ENCODE measurements around the gene ANKRD63.

The ANKRD63 gene

DNA sequence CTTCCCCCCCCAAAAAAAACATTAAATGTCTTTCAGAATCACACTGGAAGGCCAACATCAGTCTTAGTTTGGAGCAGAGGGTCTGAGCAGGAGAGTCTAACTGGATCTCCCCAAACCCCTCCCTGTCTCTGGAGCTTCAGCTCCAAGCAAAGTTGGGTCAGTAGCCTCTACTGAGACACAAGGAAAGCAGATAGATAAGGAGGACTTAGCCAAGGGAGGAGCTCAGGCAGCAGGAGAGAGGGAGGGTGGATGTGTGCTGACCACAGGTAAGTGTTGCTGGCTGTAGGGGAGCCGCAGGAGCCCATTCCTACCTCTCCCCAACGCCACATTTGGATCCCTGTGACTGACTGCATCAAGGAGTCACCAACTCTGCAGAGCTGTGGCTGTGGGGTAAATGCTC lies 17.9 kb upstream of the ANKRD63 start:
- Histone ChIP-seq H2AK5ac (ENCODE audit: low read length, severe bottlenecking) (no peak overlapping the region), H3K9me3 (ENCODE audit: control insufficient read depth, low read length) (peaks cover 11% of the 10 kb centered on the region), H3K4ac (ENCODE audit: low read depth in 1 of 2, low read length in 2 of 2) (no peak overlapping the region), H3K18ac (ENCODE audit: low read depth in 1 of 2, low read length in 2 of 2) (no peak overlapping the region), H3K4me1 (ENCODE audit: control insufficient read depth, insufficient read depth, low read depth, low read length) (no peaks in the 10 kb centered on the region), H3K27ac (ENCODE audit: low read length, poor library complexity, severe bottlenecking) (no peak overlapping the region), H3K4me2 (ENCODE audit: low read length, poor library complexity, severe bottlenecking) (no peak overlapping the region), H2BK15ac (ENCODE audit: low read depth, poor library complexity, severe bottlenecking) (no peak overlapping the region), H3K14ac (ENCODE audit: low read length in 2 of 2) (no peak overlapping the region), H3K4me3 (ENCODE audit: insufficient read depth in 1 of 2, low read depth in 1 of 2, low read length in 2 of 2) (no peak overlapping the region), H3K23ac (ENCODE audit: low read length in 2 of 2) (no peak overlapping the region), H2AFZ (ENCODE audit: low read depth, low read length) (no peak overlapping the region), H3K36me3 (ENCODE audit: control insufficient read depth in 1 of 2, insufficient read depth in 2 of 2, low read depth in 1 of 2, low read length in 2 of 2) (no peaks in the 10 kb centered on the region), H3K9ac (ENCODE audit: low read length) (no peak overlapping the region), H4K91ac (ENCODE audit: low read length) (no peak overlapping the region), H2BK5ac (ENCODE audit: low read depth, low read length, poor library complexity, severe bottlenecking) (no peak overlapping the region), H3K27me3 (ENCODE audit: control insufficient read depth in 1 of 2, insufficient read depth in 1 of 2, low read length in 2 of 2) (peaks cover 45 to 84% of the 10 kb centered on the region in 2 experiments), H2BK12ac (ENCODE audit: low read length in 2 of 2) (no peak overlapping the region), H3K79me1 (replicated peaks; ENCODE audit: low read length, poor library complexity, severe bottlenecking) (no peaks in the 10 kb centered on the region), H4K8ac (ENCODE audit: low read length) (no peak overlapping the region), H2BK120ac (ENCODE audit: low read depth, low read length) (no peak overlapping the region)
- no peak for DNase-seq
- WGBS: no CpG with 5 or more reads among the region's 2 CpGs

DNA sequence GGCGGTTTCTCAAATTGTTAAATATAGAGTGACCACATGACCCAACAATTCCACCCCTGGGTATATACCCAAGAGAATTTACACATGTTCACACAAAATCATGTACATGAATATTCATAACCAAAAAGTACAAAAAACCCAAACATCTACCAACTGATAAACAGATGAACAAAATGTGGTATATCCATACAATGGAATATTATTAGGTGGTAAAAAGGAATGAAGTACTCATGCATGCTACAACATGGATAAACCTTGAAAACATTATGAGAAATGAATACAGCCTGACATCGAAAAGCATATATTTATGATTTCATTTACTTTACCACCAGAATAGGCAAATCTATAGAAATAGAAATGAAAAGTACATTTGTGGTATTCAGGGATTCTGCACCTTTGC lies 17.5 kb upstream of the ANKRD63 start:
- Histone ChIP-seq H2BK12ac (ENCODE audit: low read length in 2 of 2) (no peak overlapping the region), H3K4ac (ENCODE audit: low read depth in 1 of 2, low read length in 2 of 2) (no peak overlapping the region), H3K18ac (ENCODE audit: low read depth in 1 of 2, low read length in 2 of 2) (no peak overlapping the region), H4K91ac (ENCODE audit: low read length) (no peak overlapping the region), H3K4me1 (ENCODE audit: control insufficient read depth, insufficient read depth, low read depth, low read length) (peaks cover 2% of the 10 kb centered on the region), H3K27me3 (ENCODE audit: control insufficient read depth in 1 of 2, insufficient read depth in 1 of 2, low read length in 2 of 2) (peaks cover 49 to 84% of the 10 kb centered on the region in 2 experiments), H3K36me3 (ENCODE audit: control insufficient read depth in 1 of 2, insufficient read depth in 2 of 2, low read depth in 1 of 2, low read length in 2 of 2) (no peaks in the 10 kb centered on the region), H3K4me2 (ENCODE audit: low read length, poor library complexity, severe bottlenecking) (no peak overlapping the region), H3K14ac (ENCODE audit: low read length in 2 of 2) (no peak overlapping the region), H3K27ac (ENCODE audit: low read length, poor library complexity, severe bottlenecking) (no peak overlapping the region), H2AK5ac (ENCODE audit: low read length, severe bottlenecking) (no peak overlapping the region), H3K9ac (ENCODE audit: low read length) (no peak overlapping the region), H3K23ac (ENCODE audit: low read length in 2 of 2) (no peak overlapping the region), H3K4me3 (ENCODE audit: insufficient read depth in 1 of 2, low read depth in 1 of 2, low read length in 2 of 2) (no peak overlapping the region), H2BK120ac (ENCODE audit: low read depth, low read length) (no peak overlapping the region), H2AFZ (ENCODE audit: low read depth, low read length) (no peak overlapping the region), H3K9me3 (ENCODE audit: control insufficient read depth, low read length) (peaks cover 11% of the 10 kb centered on the region), H3K79me1 (replicated peaks; ENCODE audit: low read length, poor library complexity, severe bottlenecking) (no peaks in the 10 kb centered on the region), H2BK15ac (ENCODE audit: low read depth, poor library complexity, severe bottlenecking) (no peak overlapping the region), H2BK5ac (ENCODE audit: low read depth, low read length, poor library complexity, severe bottlenecking) (no peak overlapping the region), H4K8ac (ENCODE audit: low read length) (no peak overlapping the region)
- WGBS: 97% methylated on average over 1 of the region's 2 CpGs
- no peak for DNase-seq

DNA sequence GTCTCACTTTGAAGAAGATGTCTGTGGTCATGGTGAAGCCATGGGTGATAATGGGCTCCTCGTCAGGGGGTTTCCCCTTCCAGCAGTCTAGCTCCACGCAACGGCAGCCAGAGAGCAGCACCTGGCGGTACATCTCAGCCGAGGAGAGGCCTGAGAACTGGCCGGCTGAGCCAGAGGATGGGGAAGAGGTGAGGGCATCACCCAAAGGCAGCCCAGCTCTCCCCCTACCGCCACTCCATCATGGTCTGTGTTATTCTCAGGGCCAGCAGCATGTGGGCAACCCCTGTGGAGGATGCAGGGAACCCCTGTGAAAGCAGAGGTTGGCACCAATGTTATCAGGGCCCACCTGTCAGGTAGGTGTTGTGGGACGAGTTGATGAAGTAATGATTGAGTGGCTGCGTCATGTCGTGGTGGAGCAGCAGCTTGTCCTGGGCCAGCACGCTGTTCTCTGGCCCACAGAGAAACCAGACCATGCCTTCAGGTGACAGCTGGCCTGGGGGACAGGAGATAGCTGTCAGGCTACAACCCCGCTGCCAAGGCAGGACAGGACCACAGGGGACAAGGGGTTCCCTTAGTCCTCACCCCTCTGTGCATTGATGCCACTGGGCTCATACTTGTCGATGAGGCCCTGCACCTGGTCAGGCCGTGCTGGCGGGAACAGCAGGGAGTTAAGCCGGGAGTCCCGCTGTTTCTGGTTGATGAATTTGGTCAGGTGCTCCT lies 15.5 kb upstream of the ANKRD63 start:
- no peak overlapping the region for H3K4ac ChIP-seq (ENCODE audit: low read depth in 1 of 2, low read length in 2 of 2)

DNA sequence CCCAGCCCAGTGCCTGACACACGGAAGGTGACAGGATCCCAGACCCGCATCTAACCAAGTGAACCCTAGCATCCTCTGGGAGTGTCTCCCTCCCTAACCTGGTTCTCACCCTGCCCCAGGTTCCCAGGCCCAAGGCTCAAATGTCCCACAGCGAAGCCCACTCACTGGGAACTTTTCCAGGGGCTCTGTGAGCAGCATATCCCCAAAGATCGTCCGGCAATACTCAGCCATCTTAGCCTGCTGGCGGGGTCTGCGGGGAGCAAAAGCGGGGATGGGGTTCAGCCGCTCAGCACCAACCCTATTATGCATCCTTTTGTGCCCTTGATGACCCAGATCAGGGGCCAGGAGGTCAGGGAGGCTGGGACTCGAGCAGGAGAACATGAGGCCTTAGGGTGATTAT lies 14.5 kb upstream of the ANKRD63 start:
- no peaks in the 10 kb centered on the region for H3K79me1 ChIP-seq (replicated peaks; ENCODE audit: low read length, poor library complexity, severe bottlenecking)
- H3K27ac ChIP-seq (ENCODE audit: low read length, poor library complexity, severe bottlenecking): no peak overlapping the region
- no peak overlapping the region for H3K4ac ChIP-seq (ENCODE audit: low read depth in 1 of 2, low read length in 2 of 2)
- H3K36me3 ChIP-seq (ENCODE audit: control insufficient read depth in 1 of 2, insufficient read depth in 2 of 2, low read depth in 1 of 2, low read length in 2 of 2): no peaks in the 10 kb centered on the region
- WGBS: 95% methylated on average over 10 of the region's 10 CpGs
- no peak overlapping the region for H3K14ac ChIP-seq (ENCODE audit: low read length in 2 of 2)
- no peak overlapping the region for H4K8ac ChIP-seq (ENCODE audit: low read length)
- H2BK12ac ChIP-seq (ENCODE audit: low read length in 2 of 2): no peak overlapping the region
- H3K18ac ChIP-seq (ENCODE audit: low read depth in 1 of 2, low read length in 2 of 2): no peak overlapping the region
- H3K9me3 ChIP-seq (ENCODE audit: control insufficient read depth, low read length): peaks cover 11% of the 10 kb centered on the region
- DNase-seq: no peak
- peaks cover 59 to 87% of the 10 kb centered on the region in 2 experiments for H3K27me3 ChIP-seq (ENCODE audit: control insufficient read depth in 1 of 2, insufficient read depth in 1 of 2, low read length in 2 of 2)
- no peak overlapping the region for H3K23ac ChIP-seq (ENCODE audit: low read length in 2 of 2)
- H3K9ac ChIP-seq (ENCODE audit: low read length): no peak overlapping the region
- no peak overlapping the region for H2AK5ac ChIP-seq (ENCODE audit: low read length, severe bottlenecking)
- no peak overlapping the region for H2BK15ac ChIP-seq (ENCODE audit: low read depth, poor library complexity, severe bottlenecking)
- H4K91ac ChIP-seq (ENCODE audit: low read length): peak overlapping the region; percentile 63
- no peak overlapping the region for H3K4me2 ChIP-seq (ENCODE audit: low read length, poor library complexity, severe bottlenecking)
- no peak overlapping the region for H2AFZ ChIP-seq (ENCODE audit: low read depth, low read length)
- no peak overlapping the region for H2BK5ac ChIP-seq (ENCODE audit: low read depth, low read length, poor library complexity, severe bottlenecking)
- H3K4me3 ChIP-seq (ENCODE audit: insufficient read depth in 1 of 2, low read depth in 1 of 2, low read length in 2 of 2): no peak overlapping the region
- peaks cover 2% of the 10 kb centered on the region for H3K4me1 ChIP-seq (ENCODE audit: control insufficient read depth, insufficient read depth, low read depth, low read length)
- H2BK120ac ChIP-seq (ENCODE audit: low read depth, low read length): no peak overlapping the region

More for the DNA sequence above, 15.5 kb upstream of the ANKRD63 start:
- H3K27ac ChIP-seq (ENCODE audit: low read length, poor library complexity, severe bottlenecking): no peak overlapping the region
- no peak overlapping the region for H2AK5ac ChIP-seq (ENCODE audit: low read length, severe bottlenecking)
- H4K8ac ChIP-seq (ENCODE audit: low read length): no peak overlapping the region
- H3K4me2 ChIP-seq (ENCODE audit: low read length, poor library complexity, severe bottlenecking): no peak overlapping the region
- H3K27me3 ChIP-seq (ENCODE audit: control insufficient read depth in 1 of 2, insufficient read depth in 1 of 2, low read length in 2 of 2): peaks cover 57 to 87% of the 10 kb centered on the region in 2 experiments
- H3K4me3 ChIP-seq (ENCODE audit: insufficient read depth in 1 of 2, low read depth in 1 of 2, low read length in 2 of 2): no peak overlapping the region
- H4K91ac ChIP-seq (ENCODE audit: low read length): no peak overlapping the region
- WGBS: 89% methylated on average over 17 of the region's 17 CpGs
- no peak overlapping the region for H3K23ac ChIP-seq (ENCODE audit: low read length in 2 of 2)
- H3K4me1 ChIP-seq (ENCODE audit: control insufficient read depth, insufficient read depth, low read depth, low read length): peaks cover 2% of the 10 kb centered on the region
- no peaks in the 10 kb centered on the region for H3K79me1 ChIP-seq (replicated peaks; ENCODE audit: low read length, poor library complexity, severe bottlenecking)
- no peak overlapping the region for H3K9ac ChIP-seq (ENCODE audit: low read length)
- peaks cover 11% of the 10 kb centered on the region for H3K9me3 ChIP-seq (ENCODE audit: control insufficient read depth, low read length)
- H3K14ac ChIP-seq (ENCODE audit: low read length in 2 of 2): no peak overlapping the region
- no peak for DNase-seq
- H2BK15ac ChIP-seq (ENCODE audit: low read depth, poor library complexity, severe bottlenecking): no peak overlapping the region
- no peak overlapping the region for H2AFZ ChIP-seq (ENCODE audit: low read depth, low read length)
- H3K18ac ChIP-seq (ENCODE audit: low read depth in 1 of 2, low read length in 2 of 2): no peak overlapping the region
- no peak overlapping the region for H2BK12ac ChIP-seq (ENCODE audit: low read length in 2 of 2)
- H3K36me3 ChIP-seq (ENCODE audit: control insufficient read depth in 1 of 2, insufficient read depth in 2 of 2, low read depth in 1 of 2, low read length in 2 of 2): no peaks in the 10 kb centered on the region
- H2BK120ac ChIP-seq (ENCODE audit: low read depth, low read length): no peak overlapping the region
- no peak overlapping the region for H2BK5ac ChIP-seq (ENCODE audit: low read depth, low read length, poor library complexity, severe bottlenecking)

Data from mesenchymal stem cell (in vitro differentiated cells and primary cell).